Gastrocnemius medialis (tissue), 4 donors: ENCODE data around the gene KRTAP2-4. TPM values are rescaled to one million over a fixed set of nuclear protein-coding genes. Genes with fewer than 3 reads are reported as not detected.
"Not testable (repeated sequence)": the region's sequence is repeated elsewhere in the genome, so short reads cannot be mapped to it uniquely, and the experiment has no call there.

Experiments
- ATAC-seq, 2 donors: fragments of 150-250 bp; one replicate each; pipeline ENCODE4 v1.9.1; 2016
- DNase-seq, 2 donors: peaks; one replicate each; pipeline ENCODE4 v3.0.0-alpha.2; 2019
- H3K27ac ChIP-seq, 4 donors: fragments of 200-600 bp; sonication (generic); 1 replicate in 1 of 4; 2 replicates in 3 of 4; pipeline ENCODE4 v1.5.1; 2016 to 2018; ENCODE audit warnings: mild to moderate bottlenecking in 2 of 4, moderate library complexity in 1 of 4
- H3K27me3 ChIP-seq, 3 donors: fragments of 200-600 bp; sonication (generic) in 2 of 3; 1 replicate in 1 of 3; 2 replicates in 2 of 3; pipeline versions ENCODE4 v1.5.1 to v1.6.0; 2016 to 2019; ENCODE audit warnings: mild to moderate bottlenecking in 1 of 3, moderate library complexity in 1 of 3
- H3K36me3 ChIP-seq, 2 donors: fragments of 200-600 bp; sonication (generic) in 1 of 2; one replicate each; pipeline ENCODE4 v1.5.1; 2017 to 2018
- H3K4me1 ChIP-seq, 2 donors: fragments of 200-600 bp; sonication (generic) in 1 of 2; one replicate each; pipeline ENCODE4 v1.5.1; 2016 to 2017; ENCODE audit warnings: mild to moderate bottlenecking in 2 of 2
- H3K4me3 ChIP-seq, 4 donors: fragments of 200-600 bp; sonication (generic) in 3 of 4; 1 replicate in 1 of 4; 2 replicates in 3 of 4; pipeline ENCODE4 v1.5.1; 2016 to 2019; ENCODE audit warnings: mild to moderate bottlenecking in 2 of 4
- H3K9me3 ChIP-seq, 3 donors: fragments of 200-600 bp; sonication (generic) in 2 of 3; 1 replicate in 1 of 3; 2 replicates in 2 of 3; pipeline ENCODE4 v1.5.1; 2016 to 2019
- POLR2A ChIP-seq, 2 donors: fragments of 450-650 bp; IDR thresholded peaks; one replicate each; pipeline ENCODE4 v1.6.1; 2017; ENCODE audit warnings: antibody characterized with exemption in 2 of 2, mild to moderate bottlenecking in 2 of 2, moderate library complexity in 2 of 2
- in situ Hi-C, 4 donors: fragments of 200-750 bp; cut with MboI; loops; one replicate each; pipeline versions ENCODE4 v1.15.0 to v1.8.0; 2017; ENCODE audit warnings: low sequenced_read_pairs in 4 of 4
- intact Hi-C: fragments of 100-400 bp; cut with DNase I; formaldehyde crosslinking; loops from one replicate; pipeline ENCODE4 v1.15.1; 2023; ENCODE audit warnings: low total_unique reads
- total RNA-seq, 4 donors: library from RNA; depleted of rRNA; stranded (reverse); fragments of >200 nt; gene quantifications; one replicate each; pipeline versions ENCODE4 v1.1.0 to v1.2.3, GENCODE V29; 2016
- TF ChIP-seq, protein P1 (sequence below), 5 experiments: fragments of 450-650 bp in 3 of 5; fragments of 200-600 bp in 2 of 5; sonication (generic) in 2 of 5; IDR thresholded peaks in 4 of 5; conservative IDR thresholded peaks in 1 of 5; 1 replicate in 4 of 5; 2 replicates in 1 of 5; pipeline ENCODE4 v1.5.1; 2016 to 2019; ENCODE audit warnings: antibody characterized with exemption in 5 of 5, mild to moderate bottlenecking in 3 of 5, moderate library complexity in 3 of 5

Gene KRTAP2-4
- total RNA-seq, 4 donors from 2014 or later, result not detected

DNA sequence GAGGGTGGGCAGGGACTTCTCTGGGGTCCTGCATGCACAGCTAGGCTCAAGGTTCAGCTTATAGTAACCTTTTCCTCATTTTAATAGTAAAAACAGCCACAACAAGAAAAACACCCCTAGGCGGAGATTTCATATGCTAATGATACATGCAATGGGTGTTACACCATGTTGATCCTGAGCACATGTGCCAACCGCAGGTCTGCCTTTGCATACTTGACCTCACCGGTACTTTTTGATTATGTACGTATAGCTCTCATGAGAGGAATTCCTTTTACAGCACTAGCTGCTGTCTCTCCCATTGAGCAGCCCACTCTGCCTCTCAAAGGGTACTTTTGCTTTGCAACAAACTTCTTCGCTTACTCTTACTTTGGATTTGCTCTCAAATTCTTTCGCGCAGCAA is 30.4 kb upstream of the KRTAP2-4 start:
- H3K27me3 ChIP-seq, result no peaks in the 10 kb centered on the region
- intact Hi-C loops, result no loop called here
- no peaks in the 10 kb centered on the region for H3K36me3 ChIP-seq
- no peak overlapping the region for H3K4me3 ChIP-seq
- no peaks in the 10 kb centered on the region for H3K4me1 ChIP-seq
- no peak for TF ChIP-seq POLR2A (IDR thresholded peaks at IDR 0.05)
- TF ChIP-seq, protein P1, sequence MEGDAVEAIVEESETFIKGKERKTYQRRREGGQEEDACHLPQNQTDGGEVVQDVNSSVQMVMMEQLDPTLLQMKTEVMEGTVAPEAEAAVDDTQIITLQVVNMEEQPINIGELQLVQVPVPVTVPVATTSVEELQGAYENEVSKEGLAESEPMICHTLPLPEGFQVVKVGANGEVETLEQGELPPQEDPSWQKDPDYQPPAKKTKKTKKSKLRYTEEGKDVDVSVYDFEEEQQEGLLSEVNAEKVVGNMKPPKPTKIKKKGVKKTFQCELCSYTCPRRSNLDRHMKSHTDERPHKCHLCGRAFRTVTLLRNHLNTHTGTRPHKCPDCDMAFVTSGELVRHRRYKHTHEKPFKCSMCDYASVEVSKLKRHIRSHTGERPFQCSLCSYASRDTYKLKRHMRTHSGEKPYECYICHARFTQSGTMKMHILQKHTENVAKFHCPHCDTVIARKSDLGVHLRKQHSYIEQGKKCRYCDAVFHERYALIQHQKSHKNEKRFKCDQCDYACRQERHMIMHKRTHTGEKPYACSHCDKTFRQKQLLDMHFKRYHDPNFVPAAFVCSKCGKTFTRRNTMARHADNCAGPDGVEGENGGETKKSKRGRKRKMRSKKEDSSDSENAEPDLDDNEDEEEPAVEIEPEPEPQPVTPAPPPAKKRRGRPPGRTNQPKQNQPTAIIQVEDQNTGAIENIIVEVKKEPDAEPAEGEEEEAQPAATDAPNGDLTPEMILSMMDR (IDR thresholded peaks at IDR 0.05 in 4 of 5, conservative IDR thresholded peaks at IDR 0.05 in 1 of 5), result no peak
- H3K9me3 ChIP-seq, result no peaks in the 10 kb centered on the region
- in situ Hi-C loops, result loop anchor here in 1 of 4 donors (25.0 kb wide), 1 partner anchor 91 kb away; the partner anchor contains the start of genes KRTAP4-1, KRTAP4-2 and KRTAP9-1
- ATAC-seq (no peak), DNase-seq (no peak)
- no peak overlapping the region for H3K27ac ChIP-seq

DNA sequence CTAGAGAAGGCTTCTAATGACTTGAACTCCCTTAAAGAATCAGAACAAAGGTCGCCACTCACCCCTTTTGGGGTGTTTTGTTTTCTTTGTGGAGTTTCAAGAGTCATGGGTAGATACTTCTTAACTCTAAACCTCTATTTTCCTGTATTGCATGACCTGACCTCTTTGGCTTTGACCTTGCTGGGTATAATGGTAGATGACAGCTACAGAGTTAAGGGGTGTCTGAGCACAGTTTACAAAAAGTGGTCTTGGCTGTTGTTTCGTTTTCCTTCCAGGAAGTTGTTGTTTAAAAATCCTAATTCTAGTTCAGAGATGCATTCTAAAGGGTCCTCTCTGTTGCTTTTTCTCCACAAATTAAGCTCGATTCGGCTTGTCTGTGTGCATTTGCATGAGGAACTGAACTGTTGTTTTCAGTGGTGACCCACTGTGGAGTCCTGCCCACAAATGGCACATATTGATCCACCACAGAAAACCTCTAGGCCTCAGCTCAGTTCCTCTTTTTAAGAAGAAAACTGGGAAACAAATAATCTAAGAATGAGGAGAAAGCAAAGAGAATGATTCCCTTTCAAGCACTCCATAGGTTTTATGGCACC is 23.2 kb upstream of the KRTAP2-4 start:
- in situ Hi-C loops, result loop anchor here in 1 of 4 donors (25.0 kb wide), 1 partner anchor 98 kb away; the partner anchor contains the start of genes KRTAP4-1, KRTAP4-2 and KRTAP9-1
- H3K4me3 ChIP-seq, H3K36me3 ChIP-seq, H3K27ac ChIP-seq, H3K4me1 ChIP-seq, ATAC-seq, H3K27me3 ChIP-seq, intact Hi-C loops, DNase-seq, H3K9me3 ChIP-seq: not testable (repeated sequence)

DNA sequence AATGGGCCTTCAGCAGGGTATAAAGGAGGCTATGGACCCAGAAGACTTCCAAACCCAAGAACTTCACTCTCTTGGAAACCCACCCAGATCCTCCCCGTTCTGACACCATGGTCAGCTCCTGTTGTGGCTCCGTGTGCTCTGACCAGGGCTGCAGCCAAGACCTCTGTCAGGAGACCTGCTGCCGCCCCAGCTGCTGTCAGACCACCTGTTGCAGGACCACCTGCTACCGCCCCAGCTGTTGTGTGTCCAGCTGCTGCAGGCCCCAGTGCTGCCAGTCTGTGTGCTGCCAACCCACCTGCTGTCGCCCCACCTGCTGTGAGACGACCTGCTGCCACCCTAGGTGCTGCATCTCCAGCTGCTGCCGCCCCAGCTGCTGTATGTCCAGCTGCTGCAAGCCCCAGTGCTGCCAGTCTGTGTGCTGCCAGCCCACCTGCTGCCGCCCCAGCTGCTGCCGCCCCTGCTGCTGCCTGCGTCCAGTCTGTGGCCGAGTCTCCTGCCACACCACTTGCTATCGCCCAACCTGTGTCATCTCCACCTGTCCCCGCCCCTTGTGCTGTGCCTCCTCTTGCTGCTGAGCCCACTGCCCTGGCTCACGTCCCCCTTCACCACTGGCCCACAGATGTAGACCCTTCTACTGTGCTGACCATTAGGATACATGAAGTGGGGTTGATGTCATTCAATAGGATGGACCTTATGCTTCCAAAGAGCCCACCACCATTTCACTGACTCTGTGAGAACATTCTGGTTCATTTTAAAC is 18.6 kb upstream of the KRTAP2-4 start, which contains the start of gene KRTAP4-7:
Gene KRTAP4-7 (plus strand): TSS at position 51 of the 757 bp plus-strand sequence. CDS start 57 bp downstream, at position 108.
- H3K4me1 ChIP-seq, H3K4me3 ChIP-seq, H3K9me3 ChIP-seq, H3K27me3 ChIP-seq, H3K36me3 ChIP-seq, H3K27ac ChIP-seq, intact Hi-C loops, ATAC-seq, DNase-seq: not testable (repeated sequence)
- in situ Hi-C loops, result loop anchor here in 1 of 4 donors (25.0 kb wide), 1 partner anchor 103 kb away; the partner anchor contains the start of genes KRTAP4-1, KRTAP4-2 and KRTAP9-1

DNA sequence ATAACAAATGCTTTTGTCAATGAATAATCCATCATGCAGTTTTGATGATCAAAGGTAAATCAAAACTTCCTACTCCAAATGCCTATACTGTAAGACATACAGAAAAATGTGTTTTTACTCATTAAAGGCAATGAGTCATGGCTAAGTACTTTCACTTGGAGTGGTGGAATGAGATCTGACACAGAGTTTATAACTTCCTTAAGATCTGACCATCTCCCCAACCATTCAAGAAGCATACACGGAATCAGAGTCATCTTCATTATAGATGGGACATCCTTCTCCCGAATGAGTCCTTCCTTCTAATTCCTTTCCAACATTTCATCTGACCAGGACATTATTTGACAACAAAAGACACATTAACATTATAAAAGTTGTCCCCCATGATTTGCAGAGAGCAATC is 17.7 kb upstream of the KRTAP2-4 start:
- H3K27ac ChIP-seq, ATAC-seq, H3K4me1 ChIP-seq, H3K4me3 ChIP-seq, H3K36me3 ChIP-seq, H3K27me3 ChIP-seq, H3K9me3 ChIP-seq, intact Hi-C loops, DNase-seq: not testable (repeated sequence)
- in situ Hi-C loops, result loop anchor here in 1 of 4 donors (25.0 kb wide), 1 partner anchor 104 kb away; the partner anchor contains the start of genes KRTAP4-1, KRTAP4-2 and KRTAP9-1

DNA sequence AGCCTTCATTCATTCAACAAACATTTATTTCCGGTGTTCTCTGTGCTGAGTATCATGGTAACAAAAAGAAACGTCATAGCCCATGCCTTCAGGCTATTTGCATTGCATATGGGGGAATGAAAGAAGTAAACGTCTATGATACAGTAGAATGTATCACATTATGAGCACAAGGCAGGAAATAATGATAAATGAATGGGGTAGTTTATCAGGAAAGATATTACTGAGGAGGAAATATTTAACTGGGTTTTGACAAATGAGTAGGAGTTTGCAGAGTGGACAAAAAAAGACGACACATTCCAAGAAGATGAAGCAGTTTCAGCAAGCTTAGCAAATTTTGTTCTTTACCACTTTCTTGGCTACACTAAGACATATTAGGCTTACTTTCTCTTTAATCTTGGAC is 16.9 kb upstream of the KRTAP2-4 start:
- TF ChIP-seq POLR2A (IDR thresholded peaks at IDR 0.05), result no peak
- TF ChIP-seq, protein P1 (IDR thresholded peaks at IDR 0.05 in 4 of 5, conservative IDR thresholded peaks at IDR 0.05 in 1 of 5), result no peak
- Histone ChIP-seq H3K4me1 (no peaks in the 10 kb centered on the region), H3K27me3 (peaks cover 0 to 6% (median 0%) of the 10 kb centered on the region in 3 donors), H3K4me3 (no peak overlapping the region), H3K9me3 (no peaks in the 10 kb centered on the region), H3K36me3 (no peaks in the 10 kb centered on the region), H3K27ac (no peak overlapping the region)
- in situ Hi-C loops (loop anchor here in 1 of 4 donors (25.0 kb wide), 1 partner anchor 105 kb away; the partner anchor contains the start of genes KRTAP4-1, KRTAP4-2 and KRTAP9-1), intact Hi-C loops (no loop called here)
- ATAC-seq (no peak), DNase-seq (no peak)

DNA sequence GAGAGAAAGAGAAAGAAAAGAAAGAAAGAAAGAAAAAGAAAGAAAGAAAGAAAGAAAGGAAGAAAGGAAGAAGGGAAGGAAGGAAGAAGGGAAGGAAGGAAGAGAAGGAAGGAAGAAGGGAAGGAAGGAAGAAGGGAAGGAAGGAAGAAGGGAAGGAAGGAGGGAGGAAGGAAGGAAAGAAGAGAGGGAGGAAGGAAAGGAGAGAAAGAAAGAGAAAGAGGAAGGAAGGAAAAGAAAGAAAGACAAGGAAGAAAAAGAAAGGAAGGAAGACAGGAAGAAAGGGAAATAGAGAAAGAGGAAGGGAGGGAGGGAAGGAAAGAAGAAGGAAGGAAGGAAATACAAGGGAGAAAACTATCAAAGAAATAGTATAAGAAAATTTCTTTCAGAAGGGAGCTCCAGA is 11.1 kb upstream of the KRTAP2-4 start:
- ATAC-seq (no peak), DNase-seq (no peak)
- no peaks in the 10 kb centered on the region for H3K36me3 ChIP-seq
- no peaks in the 10 kb centered on the region for H3K9me3 ChIP-seq
- in situ Hi-C loops (loop anchor here in 1 of 4 donors (25.0 kb wide), 1 partner anchor 111 kb away; the partner anchor contains the start of genes KRTAP4-1, KRTAP4-2 and KRTAP9-1), intact Hi-C loops (no loop called here)
- H3K27ac ChIP-seq, result no peak overlapping the region
- H3K4me3 ChIP-seq, result no peak overlapping the region
- H3K27me3 ChIP-seq, result peaks cover 0 to 6% (median 0%) of the 10 kb centered on the region in 3 donors
- no peaks in the 10 kb centered on the region for H3K4me1 ChIP-seq
- no peak for TF ChIP-seq POLR2A (IDR thresholded peaks at IDR 0.05)
- TF ChIP-seq, protein P1 (IDR thresholded peaks at IDR 0.05 in 4 of 5, conservative IDR thresholded peaks at IDR 0.05 in 1 of 5), result no peak
